Activated CD4-positive, CD25-positive, alpha-beta regulatory T cell treated with anti-CD3 and anti-CD28 coated beads, Interleukin-2, amount 50 U/mL, for 16 hours (primary cell): ENCODE data around the gene ZNF423.

Source experiments
- DNase-seq: peaks from one replicate; pipeline ENCODE4 v3.0.0-alpha.2; 2020; ENCODE audit warnings: low read depth, low spot score

The ZNF423 gene

GRCh38 chr16:49849037-49849753, 6.7 kb downstream of the ZNF423 start:
- no peak for DNase-seq

- no peak for DNase-seq
These were observed 7.4 kb downstream of the ZNF423 start for GRCh38 chr16:49848530-49848929.

- DNase-seq = no peak
These were observed 9.1 kb downstream of the ZNF423 start for GRCh38 chr16:49846800-49847199.

GRCh38 chr16:49844359-49844758, 11.6 kb downstream of the ZNF423 start:
- no peak for DNase-seq

GRCh38 chr16:49843758-49844157, 12.2 kb downstream of the ZNF423 start:
- no peak for DNase-seq

GRCh38 chr16:49842972-49843371, 12.9 kb downstream of the ZNF423 start:
- DNase-seq = no peak

GRCh38 chr16:49839017-49839825, 16.7 kb downstream of the ZNF423 start:
- no peak for DNase-seq

GRCh38 chr16:49838441-49839016, 17.4 kb downstream of the ZNF423 start:
- no peak for DNase-seq

- no peak for DNase-seq
These were observed 18.1 kb downstream of the ZNF423 start for GRCh38 chr16:49837688-49838410.

- DNase-seq = no peak
These were observed 19.2 kb downstream of the ZNF423 start for GRCh38 chr16:49836668-49837067.

GRCh38 chr16:49836218-49836617, 19.7 kb downstream of the ZNF423 start:
- DNase-seq = no peak

- no peak for DNase-seq
These were observed 20.6 kb downstream of the ZNF423 start for GRCh38 chr16:49835161-49835777.

- DNase-seq = no peak
These were observed 21.3 kb downstream of the ZNF423 start for GRCh38 chr16:49834531-49835151.

GRCh38 chr16:49833796-49834530, 21.9 kb downstream of the ZNF423 start:
- DNase-seq = no peak

GRCh38 chr16:49833085-49833484, 22.8 kb downstream of the ZNF423 start:
- no peak for DNase-seq

GRCh38 chr16:49832177-49832576, 23.7 kb downstream of the ZNF423 start:
- no peak for DNase-seq

- DNase-seq = no peak
These were observed 25.0 kb downstream of the ZNF423 start for GRCh38 chr16:49830873-49831272.

- DNase-seq = no peak
These were observed 27.2 kb downstream of the ZNF423 start for GRCh38 chr16:49828533-49829267.

- DNase-seq = no peak
These were observed 28.0 kb downstream of the ZNF423 start for GRCh38 chr16:49827805-49828438.
